H7 (cell line): ENCODE results near the gene TTN. TPM values are rescaled to one million over a fixed set of nuclear protein-coding genes. Genes with fewer than 3 reads are reported as not detected.
A peak's percentile ranks its signal among the peaks of the same experiment; 100 is the strongest.
"Not testable (repeated sequence)": the region's sequence is repeated elsewhere in the genome, so short reads cannot be mapped to it uniquely, and the experiment has no call there.

Source experiments
- DNase-seq: peaks from one replicate; pipeline ENCODE4 v3.0.0; 2012
- H3K27me3 ChIP-seq: 2 replicates; pipeline ENCODE4 v1.6.0; 2011; ENCODE audit warnings: mild to moderate bottlenecking, low read length; ENCODE audit not compliant: control insufficient read depth, insufficient read depth
- H3K36me3 ChIP-seq: replicated peaks from 2 replicates; pipeline ENCODE4 v1.5.1; 2011; ENCODE audit warnings: low read length; ENCODE audit not compliant: control insufficient read depth, insufficient read depth
- H3K4me3 ChIP-seq: 2 replicates; pipeline ENCODE4 v1.5.1; 2011; ENCODE audit warnings: low read depth, mild to moderate bottlenecking, control low read depth, low read length, moderate library complexity; ENCODE audit not compliant: insufficient read depth
- total RNA-seq: library from RNA; depleted of rRNA; stranded (reverse); fragments of >200 nt; shearing (Covaris generic); gene quantifications from 2 replicates; pipeline ENCODE4 v1.2.3, GENCODE V29; 2014

The TTN gene
- total RNA-seq, 1 experiment from 2014 or later = 0.80 TPM

- Histone ChIP-seq H3K36me3 (no peaks in the 10 kb centered on the region), H3K4me3 (no peak overlapping the region), H3K27me3 (no peaks in the 10 kb centered on the region)
- no peak for DNase-seq
Observed at GRCh38 chr2:178689808-178690207, 117.4 kb downstream of the TTN start.

- no peak overlapping the region for H3K4me3 ChIP-seq
- H3K36me3 ChIP-seq = no peaks in the 10 kb centered on the region
- DNase-seq = no peak
- H3K27me3 ChIP-seq = no peaks in the 10 kb centered on the region
Observed at GRCh38 chr2:178683877-178684276, 123.3 kb downstream of the TTN start.

DNA sequence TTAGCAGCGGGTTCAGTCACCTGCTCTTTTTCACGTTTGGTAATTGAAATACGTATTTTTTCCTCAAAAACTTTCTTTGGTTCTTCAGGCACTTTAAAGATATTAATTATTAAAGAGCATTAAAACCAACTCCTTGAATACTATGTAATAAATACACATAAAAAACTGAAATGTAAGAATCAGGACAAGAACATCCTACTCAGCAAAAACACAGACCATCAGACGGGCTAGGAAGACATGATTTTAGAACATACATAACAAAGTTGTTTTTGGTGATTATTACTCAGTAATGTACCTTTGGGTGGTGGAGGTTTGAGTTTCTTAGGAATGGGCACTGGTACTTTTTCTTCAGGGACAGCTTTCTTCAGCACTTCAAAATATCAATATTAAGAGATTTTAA is 126.1 kb downstream of the TTN start:
- no peaks in the 10 kb centered on the region for H3K36me3 ChIP-seq
- no peak for DNase-seq
- no peak overlapping the region for H3K4me3 ChIP-seq
- no peaks in the 10 kb centered on the region for H3K27me3 ChIP-seq

- Histone ChIP-seq H3K4me3 (no peak overlapping the region), H3K27me3 (no peaks in the 10 kb centered on the region), H3K36me3 (no peaks in the 10 kb centered on the region)
- DNase-seq = no peak
Observed at GRCh38 chr2:178679891-178680290, 127.3 kb downstream of the TTN start.

GRCh38 chr2:178677599-178677998 is 129.6 kb downstream of the TTN start:
- no peak for DNase-seq
- Histone ChIP-seq H3K4me3 (no peak overlapping the region), H3K27me3 (no peaks in the 10 kb centered on the region), H3K36me3 (no peaks in the 10 kb centered on the region)

DNA sequence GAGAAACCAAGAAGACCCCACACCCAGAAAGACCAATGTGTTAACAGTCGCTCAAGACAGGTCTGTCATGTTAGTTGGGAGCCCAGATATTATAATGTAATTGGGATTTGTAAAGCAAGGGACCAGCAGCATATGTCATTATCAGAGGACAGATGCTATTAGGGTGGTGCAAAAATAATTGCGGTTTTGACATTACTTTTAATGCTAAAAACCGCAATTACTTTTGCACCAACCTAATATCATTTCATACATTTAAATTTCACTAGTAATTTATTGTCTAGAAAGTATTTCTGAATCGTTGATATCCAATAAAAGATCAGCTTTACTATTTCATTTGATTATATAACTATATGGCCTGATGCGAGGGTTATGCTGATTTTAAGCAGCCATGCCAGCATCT is 131.2 kb downstream of the TTN start:
- no peak overlapping the region for H3K4me3 ChIP-seq
- DNase-seq = no peak
- no peaks in the 10 kb centered on the region for H3K27me3 ChIP-seq
- no peaks in the 10 kb centered on the region for H3K36me3 ChIP-seq

DNA sequence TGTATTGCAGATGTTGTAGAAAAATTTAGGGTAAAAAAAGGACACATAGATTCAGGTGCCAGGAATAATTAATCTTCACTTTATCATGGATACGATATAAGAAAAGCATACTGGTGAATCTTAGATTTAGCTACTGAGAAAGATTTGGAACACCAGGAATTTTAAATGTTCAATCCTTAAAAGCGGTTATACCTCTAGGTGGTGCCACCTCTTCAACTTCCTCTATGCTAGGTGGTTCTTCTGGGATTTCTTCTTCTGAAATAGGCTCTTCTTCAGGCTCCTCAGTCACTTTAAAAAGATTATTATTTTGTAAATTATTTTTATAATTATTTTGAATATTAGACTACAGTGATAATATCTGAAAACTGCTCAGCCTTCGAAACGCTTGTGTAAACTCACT is 133.1 kb downstream of the TTN start:
- no peak overlapping the region for H3K4me3 ChIP-seq
- H3K27me3 ChIP-seq = no peaks in the 10 kb centered on the region
- DNase-seq = peak; percentile 10
- no peaks in the 10 kb centered on the region for H3K36me3 ChIP-seq

- no peak overlapping the region for H3K4me3 ChIP-seq
- no peak for DNase-seq
- no peaks in the 10 kb centered on the region for H3K27me3 ChIP-seq
- no peaks in the 10 kb centered on the region for H3K36me3 ChIP-seq
Observed at GRCh38 chr2:178666458-178666857, 140.8 kb downstream of the TTN start.

DNA sequence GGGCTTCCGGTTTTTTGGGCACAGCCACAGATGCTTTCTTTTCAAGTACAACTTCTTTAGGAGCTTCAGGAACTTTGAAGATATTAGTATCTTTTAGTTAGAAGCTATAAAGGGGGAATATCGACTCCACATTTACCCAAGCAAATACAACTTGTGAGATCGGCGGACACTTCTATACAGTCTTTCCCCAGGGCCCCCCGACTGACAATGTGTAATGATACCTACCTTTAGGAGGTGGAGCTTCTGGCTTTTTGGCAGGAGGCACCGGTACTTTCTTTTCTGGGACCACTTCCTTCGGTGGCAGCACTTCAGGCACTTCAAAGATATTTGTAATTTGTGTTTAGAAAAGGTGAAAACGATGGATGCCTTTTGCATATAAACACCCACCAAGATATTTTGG is 148.7 kb downstream of the TTN start:
- H3K27me3 ChIP-seq, H3K36me3 ChIP-seq, H3K4me3 ChIP-seq, DNase-seq: not testable (repeated sequence)

DNA sequence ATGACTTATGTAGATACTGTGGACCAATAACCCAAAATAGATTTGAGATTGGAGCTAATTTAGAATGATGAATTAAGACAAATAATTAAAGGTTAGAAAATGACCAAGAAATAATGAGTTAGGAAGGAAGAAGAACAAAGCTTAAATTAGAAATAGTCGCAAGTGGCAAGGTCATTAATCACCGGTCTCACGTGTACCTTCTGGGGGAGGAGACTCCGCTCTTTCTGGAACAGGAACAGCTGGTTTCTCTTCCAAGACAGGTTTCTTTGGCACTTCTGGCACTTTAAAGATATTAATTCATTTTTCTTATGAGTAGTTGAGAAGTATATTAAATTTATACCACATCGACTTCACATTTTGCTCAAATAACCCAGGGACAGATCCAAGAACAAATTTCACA is 156.7 kb downstream of the TTN start:
- H3K36me3 ChIP-seq = no peaks in the 10 kb centered on the region
- no peak for DNase-seq
- H3K4me3 ChIP-seq = no peak overlapping the region
- H3K27me3 ChIP-seq = no peaks in the 10 kb centered on the region

DNA sequence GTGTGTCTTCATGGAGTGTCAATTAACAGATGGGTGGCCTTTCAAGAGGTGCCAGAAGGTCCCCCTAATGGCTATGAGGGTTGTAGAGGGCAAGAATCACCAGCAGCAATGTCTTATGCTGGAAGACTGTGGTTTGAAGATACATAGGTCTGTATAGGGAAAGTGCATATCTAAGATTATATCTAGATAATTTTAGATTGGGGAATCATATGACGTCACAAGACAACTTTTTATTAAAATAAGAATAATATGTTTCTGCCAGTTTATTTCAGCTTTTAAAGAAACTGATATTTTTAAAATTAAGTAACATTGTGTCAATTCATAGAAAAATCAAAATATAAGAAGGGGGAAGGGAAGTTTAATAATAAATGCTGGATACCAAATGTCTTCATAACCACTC is 162.3 kb downstream of the TTN start:
- H3K36me3 ChIP-seq = no peaks in the 10 kb centered on the region
- H3K4me3 ChIP-seq = no peak overlapping the region
- no peaks in the 10 kb centered on the region for H3K27me3 ChIP-seq
- no peak for DNase-seq

GRCh38 chr2:178641498-178641897 is 165.7 kb downstream of the TTN start:
- no peak overlapping the region for H3K4me3 ChIP-seq
- H3K27me3 ChIP-seq = no peaks in the 10 kb centered on the region
- H3K36me3 ChIP-seq = no peaks in the 10 kb centered on the region
- no peak for DNase-seq

DNA sequence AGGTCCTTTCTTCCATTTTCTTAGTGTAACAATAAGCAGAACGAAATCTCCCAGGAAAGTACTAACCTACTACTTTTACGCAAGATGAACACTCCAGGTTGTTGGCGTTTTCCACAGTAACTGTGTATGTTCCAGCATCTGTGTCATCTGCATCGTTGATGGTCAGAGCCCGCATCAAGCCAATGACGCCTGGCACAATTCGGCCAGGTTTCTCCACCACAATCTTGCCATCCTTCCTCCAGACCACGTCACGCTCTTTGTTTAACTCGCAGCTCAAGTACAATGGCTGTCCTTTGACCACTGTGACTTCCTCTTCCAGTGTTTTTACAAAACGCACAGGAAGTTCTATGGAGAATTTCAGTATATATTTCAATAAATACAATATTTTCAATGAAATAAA is 171.3 kb downstream of the TTN start:
- Histone ChIP-seq H3K27me3 (no peaks in the 10 kb centered on the region), H3K36me3 (no peaks in the 10 kb centered on the region), H3K4me3 (no peak overlapping the region)
- no peak for DNase-seq

GRCh38 chr2:178632729-178633128 is 174.5 kb downstream of the TTN start:
- H3K4me3 ChIP-seq = no peak overlapping the region
- no peaks in the 10 kb centered on the region for H3K36me3 ChIP-seq

DNA sequence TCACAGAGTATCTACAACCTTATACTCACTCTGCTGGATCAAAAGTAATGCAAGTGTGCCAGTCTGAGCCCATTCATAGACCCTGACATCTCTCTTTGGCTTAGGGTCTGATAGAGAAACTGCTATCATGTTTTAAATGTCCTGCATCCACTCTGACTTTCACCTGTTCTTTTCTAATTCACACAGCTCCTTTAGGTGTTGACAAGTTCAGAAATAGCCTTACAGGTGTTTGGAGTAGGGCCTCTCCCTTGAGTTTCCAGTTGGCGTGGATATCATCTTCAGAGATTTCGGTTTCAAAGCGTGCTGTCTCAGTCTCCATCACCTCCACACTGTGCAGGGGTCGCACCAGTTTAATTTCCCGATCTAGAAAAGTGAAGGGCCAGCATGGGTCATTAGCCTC is 176.6 kb downstream of the TTN start:
- no peak overlapping the region for H3K4me3 ChIP-seq
- no peaks in the 10 kb centered on the region for H3K27me3 ChIP-seq
- no peaks in the 10 kb centered on the region for H3K36me3 ChIP-seq
- DNase-seq = no peak

More at GRCh38 chr2:178632729-178633128, 174.5 kb downstream of the TTN start:
- no peak for DNase-seq
- no peaks in the 10 kb centered on the region for H3K27me3 ChIP-seq

DNA sequence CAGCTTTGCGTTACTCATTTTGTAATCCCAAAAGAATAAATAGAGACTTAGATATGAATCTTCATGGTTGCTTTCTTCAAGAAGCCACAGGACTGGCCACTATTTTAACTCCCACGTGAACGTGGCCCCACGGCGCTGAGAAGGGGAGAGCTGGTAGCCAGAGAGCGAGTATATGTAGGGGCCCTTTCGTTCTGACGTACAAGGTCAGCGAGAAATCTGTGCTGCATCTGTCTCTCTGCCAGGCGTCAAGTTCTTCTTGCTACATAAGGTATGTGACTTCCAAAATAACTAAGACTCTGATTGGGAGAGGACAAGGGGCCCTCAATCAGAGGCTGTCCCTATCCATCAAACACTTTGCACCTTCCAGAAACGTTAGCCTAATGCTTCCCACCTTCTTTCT is 177.8 kb downstream of the TTN start:
- DNase-seq = no peak
- Histone ChIP-seq H3K4me3 (no peak overlapping the region), H3K36me3 (no peaks in the 10 kb centered on the region), H3K27me3 (no peaks in the 10 kb centered on the region)
